Mesendoderm (in vitro differentiated cells): ENCODE results near the gene COL6A5.
A peak's percentile ranks its signal among the peaks of the same experiment; 100 is the strongest.

Source experiments
- DNase-seq: peaks from one replicate; pipeline ENCODE4 v3.0.0; 2013
- H2AK5ac ChIP-seq: 2 replicates; pipeline ENCODE4 v1.6.1; 2013; ENCODE audit warnings: low read length, inconsistent platforms
- H2BK120ac ChIP-seq: 2 replicates; pipeline ENCODE4 v1.6.1; 2013; ENCODE audit warnings: low read depth, mild to moderate bottlenecking, low read length, moderate library complexity, mixed read lengths
- H2BK15ac ChIP-seq: replicated peaks from 2 replicates; pipeline ENCODE4 v1.6.1; 2013; ENCODE audit warnings: low read depth, mild to moderate bottlenecking, moderate library complexity
- H2BK5ac ChIP-seq: 2 replicates; pipeline ENCODE4 v1.6.1; 2013; ENCODE audit warnings: low read length, inconsistent platforms
- H3K18ac ChIP-seq: 2 replicates; pipeline ENCODE4 v1.6.1; 2013; ENCODE audit warnings: mild to moderate bottlenecking, low read length, mixed read lengths
- H3K23ac ChIP-seq: one replicate; pipeline ENCODE4 v1.6.1; 2013; ENCODE audit warnings: low read length
- H3K27ac ChIP-seq: 2 replicates; pipeline ENCODE4 v1.5.1; 2013; ENCODE audit warnings: low read depth, mild to moderate bottlenecking, inconsistent platforms, low read length, moderate library complexity
- H3K27me3 ChIP-seq: 2 replicates; pipeline ENCODE4 v1.6.1; 2013; ENCODE audit warnings: low read length, control low read depth, mild to moderate bottlenecking, inconsistent platforms; ENCODE audit not compliant: insufficient read depth, poor library complexity
- H3K36me3 ChIP-seq: 2 replicates; pipeline ENCODE4 v1.6.1; 2013; ENCODE audit warnings: low read length, inconsistent platforms; ENCODE audit not compliant: control insufficient read depth, insufficient read depth
- H3K4ac ChIP-seq: one replicate; pipeline ENCODE4 v1.6.1; 2013; ENCODE audit warnings: low read depth, mild to moderate bottlenecking, low read length, moderate library complexity
- H3K4me1 ChIP-seq: 2 replicates; pipeline ENCODE4 v1.6.1; 2013; ENCODE audit warnings: low read depth, low read length, inconsistent platforms; ENCODE audit not compliant: control insufficient read depth
- H3K4me2 ChIP-seq: 2 replicates; pipeline ENCODE4 v1.6.1; 2013; ENCODE audit warnings: low read length
- H3K4me3 ChIP-seq: 2 replicates; pipeline ENCODE4 v1.5.1; 2013; ENCODE audit warnings: mild to moderate bottlenecking, low read length
- H3K56ac ChIP-seq: one replicate; pipeline ENCODE4 v1.6.1; 2013; ENCODE audit warnings: low read length
- H3K79me1 ChIP-seq: 2 replicates; pipeline ENCODE4 v1.6.1; 2013; ENCODE audit warnings: low read length, inconsistent platforms
- H3K79me2 ChIP-seq: 2 replicates; pipeline ENCODE4 v1.6.1; 2013; ENCODE audit warnings: mild to moderate bottlenecking, low read length; ENCODE audit not compliant: control insufficient read depth, insufficient read depth
- H3K9ac ChIP-seq: 2 replicates; pipeline ENCODE4 v1.6.1; 2013; ENCODE audit warnings: low read length, inconsistent platforms
- H4K5ac ChIP-seq: one replicate; pipeline ENCODE4 v1.6.1; 2013; ENCODE audit warnings: low read length
- H4K8ac ChIP-seq: one replicate; pipeline ENCODE4 v1.6.1; 2013; ENCODE audit warnings: low read depth, mild to moderate bottlenecking, control low read depth, low read length, moderate library complexity
- WGBS: extraction: QIAGEN DNeasy Blood & Tissue Kit; methylation state at CpG from one replicate; pipeline ENCODE4 v1.1.7; 2013; ENCODE audit warnings: low lambda C conversion rate, missing lambda C conversion rate; ENCODE audit not compliant: insufficient coverage; ENCODE audit errors: extremely low coverage; 5-methylcytosine and 5-hydroxymethylcytosine counted together

COL6A5 gene

DNA sequence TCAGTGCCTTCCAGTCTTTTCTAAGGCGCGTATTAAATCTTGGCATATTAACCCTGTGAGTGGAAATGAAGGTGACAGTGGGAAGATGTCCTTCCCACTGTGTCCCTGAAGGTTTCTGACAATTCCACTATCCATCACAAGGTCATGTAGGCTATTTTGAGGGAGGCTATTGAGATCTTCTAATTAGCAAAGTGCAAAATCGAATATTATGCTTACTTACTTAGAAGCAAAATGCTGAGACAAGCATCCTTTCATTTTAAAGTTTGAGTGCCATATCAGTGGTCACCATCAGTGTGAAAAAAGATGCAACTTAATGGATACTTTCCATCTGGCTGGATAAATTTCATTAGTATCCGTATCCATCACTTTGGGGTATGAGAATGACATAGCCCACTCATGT lies 77.6 kb downstream of the COL6A5 start:
- no peaks in the 10 kb centered on the region for H3K27me3 ChIP-seq
- WGBS = no CpG with 5 or more reads among the region's 4 CpGs

DNA sequence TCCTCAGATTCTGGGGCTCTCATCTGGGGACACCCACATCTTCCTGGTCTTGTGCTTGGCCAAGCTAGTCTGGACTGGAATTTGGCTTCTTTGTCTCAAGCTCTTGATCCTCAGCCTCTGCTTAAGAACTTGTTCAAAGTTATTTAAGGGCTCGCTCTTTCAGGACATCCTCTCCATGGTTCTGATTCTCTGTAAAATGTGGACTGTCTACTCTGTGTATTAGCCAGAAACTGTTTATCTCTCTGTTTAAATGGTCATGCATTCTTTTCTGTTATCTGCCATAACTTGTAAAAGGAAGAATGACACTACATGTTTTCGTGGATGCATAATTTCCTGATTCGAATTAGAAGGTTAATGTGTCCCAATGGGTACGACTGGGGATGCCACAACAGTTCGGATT lies 79.4 kb downstream of the COL6A5 start:
- Histone ChIP-seq H2BK15ac (no peak overlapping the region), H2AK5ac (no peak overlapping the region), H2BK120ac (no peak overlapping the region), H3K36me3 (no peaks in the 10 kb centered on the region), H3K4me3 (no peak overlapping the region), H3K27me3 (no peaks in the 10 kb centered on the region), H3K4me2 (no peak overlapping the region), H3K4ac (no peak overlapping the region), H3K9ac (no peak overlapping the region), H4K5ac (no peak overlapping the region), H3K27ac (no peak overlapping the region), H3K23ac (no peak overlapping the region), H3K79me1 (no peaks in the 10 kb centered on the region), H3K79me2 (no peaks in the 10 kb centered on the region), H3K56ac (no peak overlapping the region), H3K4me1 (peaks cover 5% of the 10 kb centered on the region), H2BK5ac (no peak overlapping the region), H3K18ac (no peak overlapping the region), H4K8ac (no peak overlapping the region)
- no CpG with 5 or more reads among the region's 5 CpGs for WGBS
- no peak for DNase-seq

More for the DNA sequence above, 77.6 kb downstream of the COL6A5 start:
- H4K8ac ChIP-seq = no peak overlapping the region
- H4K5ac ChIP-seq = no peak overlapping the region
- no peaks in the 10 kb centered on the region for H3K79me2 ChIP-seq
- H3K18ac ChIP-seq = no peak overlapping the region
- no peak overlapping the region for H3K4me2 ChIP-seq
- no peaks in the 10 kb centered on the region for H3K79me1 ChIP-seq
- no peak overlapping the region for H3K23ac ChIP-seq
- no peaks in the 10 kb centered on the region for H3K4me1 ChIP-seq
- no peak overlapping the region for H2BK120ac ChIP-seq
- DNase-seq = no peak
- H3K4me3 ChIP-seq = no peak overlapping the region
- H2AK5ac ChIP-seq = no peak overlapping the region
- no peak overlapping the region for H2BK5ac ChIP-seq
- no peak overlapping the region for H3K27ac ChIP-seq
- H2BK15ac ChIP-seq = no peak overlapping the region
- no peak overlapping the region for H3K4ac ChIP-seq
- no peak overlapping the region for H3K56ac ChIP-seq
- no peaks in the 10 kb centered on the region for H3K36me3 ChIP-seq
- H3K9ac ChIP-seq = no peak overlapping the region

DNA sequence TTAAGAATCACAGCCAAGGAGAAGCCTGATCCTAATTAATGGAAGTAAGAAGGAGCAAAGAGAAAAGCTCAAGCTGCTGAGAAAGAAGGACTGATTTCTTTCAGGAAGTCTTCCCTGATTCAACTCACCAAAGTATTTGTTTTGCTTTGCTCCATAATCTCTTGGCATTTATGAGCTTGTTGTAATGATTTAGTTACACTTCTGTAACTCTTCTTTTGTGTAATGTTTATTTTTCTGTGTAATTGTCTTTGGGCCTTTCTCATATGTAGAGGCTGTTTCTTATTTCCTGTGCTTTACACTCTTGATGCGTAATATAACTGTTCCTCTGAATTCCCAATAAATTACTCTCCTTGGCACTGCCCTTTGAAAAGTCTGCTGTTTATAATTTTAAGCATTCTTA lies 80.0 kb downstream of the COL6A5 start:
- Histone ChIP-seq H3K4me3 (no peak overlapping the region), H2BK120ac (no peak overlapping the region), H3K56ac (no peak overlapping the region), H3K27me3 (no peaks in the 10 kb centered on the region), H3K23ac (no peak overlapping the region), H3K79me1 (no peaks in the 10 kb centered on the region), H2BK5ac (no peak overlapping the region), H3K18ac (no peak overlapping the region), H4K8ac (no peak overlapping the region), H3K36me3 (no peaks in the 10 kb centered on the region), H3K4me1 (peaks cover 5% of the 10 kb centered on the region), H2BK15ac (no peak overlapping the region), H3K9ac (no peak overlapping the region), H3K27ac (no peak overlapping the region), H3K4ac (no peak overlapping the region), H2AK5ac (no peak overlapping the region), H3K4me2 (no peak overlapping the region), H4K5ac (no peak overlapping the region), H3K79me2 (no peaks in the 10 kb centered on the region)
- WGBS = no CpG with 5 or more reads among the region's 1 CpG
- DNase-seq = no peak

DNA sequence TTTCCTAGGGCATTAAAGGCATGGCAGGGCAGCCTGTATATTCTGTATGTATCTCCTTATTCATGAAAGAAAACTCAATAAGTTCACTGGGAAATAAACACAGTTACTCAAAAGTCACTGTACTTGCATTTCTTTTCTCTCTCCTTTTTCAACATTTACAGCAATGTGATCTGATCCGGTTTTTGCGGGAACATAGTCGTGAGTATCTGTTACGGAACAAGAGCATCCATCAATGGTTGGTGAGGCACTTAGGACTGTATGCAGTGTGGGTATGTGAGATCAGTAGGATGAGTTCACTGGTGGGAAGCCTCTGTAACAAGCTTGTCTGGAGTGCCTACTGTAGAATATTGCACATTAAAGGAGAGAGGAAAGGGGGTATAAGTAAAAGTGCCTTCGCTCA lies 80.7 kb downstream of the COL6A5 start:
- DNase-seq = no peak
- H2BK120ac ChIP-seq = no peak overlapping the region
- WGBS = no CpG with 5 or more reads among the region's 5 CpGs
- H3K56ac ChIP-seq = no peak overlapping the region
- no peak overlapping the region for H3K4me2 ChIP-seq
- no peak overlapping the region for H2BK5ac ChIP-seq
- no peak overlapping the region for H2BK15ac ChIP-seq
- H3K9ac ChIP-seq = no peak overlapping the region
- no peak overlapping the region for H3K4ac ChIP-seq
- H2AK5ac ChIP-seq = no peak overlapping the region
- no peaks in the 10 kb centered on the region for H3K27me3 ChIP-seq
- H3K36me3 ChIP-seq = no peaks in the 10 kb centered on the region
- no peak overlapping the region for H3K4me3 ChIP-seq
- H4K8ac ChIP-seq = no peak overlapping the region
- H4K5ac ChIP-seq = no peak overlapping the region
- no peak overlapping the region for H3K27ac ChIP-seq
- no peaks in the 10 kb centered on the region for H3K79me1 ChIP-seq
- no peak overlapping the region for H3K18ac ChIP-seq
- H3K79me2 ChIP-seq = no peaks in the 10 kb centered on the region
- H3K23ac ChIP-seq = no peak overlapping the region
- peaks cover 5% of the 10 kb centered on the region for H3K4me1 ChIP-seq

DNA sequence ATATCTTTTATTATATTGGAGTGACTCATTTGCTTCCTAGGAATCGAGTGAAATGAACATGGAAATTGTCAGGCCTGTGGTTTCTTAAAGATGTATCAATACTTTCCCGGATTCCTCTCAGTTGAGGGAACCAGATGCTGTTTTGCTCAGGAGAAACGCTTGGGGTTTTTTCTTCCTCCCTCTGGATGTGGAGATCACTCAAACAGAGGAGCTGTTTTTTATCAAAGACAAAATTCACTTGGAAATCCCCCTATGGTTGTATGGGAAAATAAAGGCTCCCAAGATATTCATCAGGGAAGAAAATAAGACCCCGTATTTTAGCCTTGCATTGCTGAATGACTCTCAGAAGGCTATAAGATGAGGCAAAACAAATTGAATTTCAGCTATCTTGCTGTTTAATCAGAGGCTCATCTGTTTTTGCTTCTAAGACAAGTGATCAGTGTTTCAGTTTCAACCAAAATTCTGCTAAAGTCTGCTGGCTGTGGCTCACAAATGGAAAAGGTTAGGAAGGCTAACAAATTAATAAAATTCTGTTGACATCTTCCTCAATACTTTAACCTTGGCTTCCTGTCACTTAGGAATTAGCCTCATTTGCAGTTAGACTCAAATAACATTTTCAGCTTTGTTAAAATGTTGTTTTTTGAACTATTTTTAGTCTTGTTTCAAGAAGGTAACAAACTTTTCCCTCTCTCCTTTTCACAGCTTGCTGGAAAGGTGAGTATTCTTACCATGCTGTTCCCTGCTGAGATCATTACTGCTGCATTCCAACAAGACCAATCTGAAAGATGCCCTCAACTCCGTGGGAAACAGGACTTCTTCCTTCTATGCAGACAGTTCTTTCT lies 83.6 kb downstream of the COL6A5 start:
- Histone ChIP-seq H3K4me3 (no peak overlapping the region), H3K79me2 (no peaks in the 10 kb centered on the region), H3K56ac (no peak overlapping the region), H3K79me1 (no peaks in the 10 kb centered on the region), H3K9ac (no peak overlapping the region), H3K18ac (no peak overlapping the region), H2BK5ac (no peak overlapping the region), H2BK120ac (no peak overlapping the region), H4K5ac (no peak overlapping the region), H3K23ac (no peak overlapping the region), H2AK5ac (no peak overlapping the region), H3K27ac (no peak overlapping the region), H3K4me2 (no peak overlapping the region), H4K8ac (no peak overlapping the region), H3K36me3 (no peaks in the 10 kb centered on the region), H3K4ac (no peak overlapping the region), H2BK15ac (peak overlapping the region; percentile 41), H3K27me3 (no peaks in the 10 kb centered on the region), H3K4me1 (peaks cover 5% of the 10 kb centered on the region)
- no CpG with 5 or more reads among the region's 5 CpGs for WGBS
- peak; percentile 60 for DNase-seq

DNA sequence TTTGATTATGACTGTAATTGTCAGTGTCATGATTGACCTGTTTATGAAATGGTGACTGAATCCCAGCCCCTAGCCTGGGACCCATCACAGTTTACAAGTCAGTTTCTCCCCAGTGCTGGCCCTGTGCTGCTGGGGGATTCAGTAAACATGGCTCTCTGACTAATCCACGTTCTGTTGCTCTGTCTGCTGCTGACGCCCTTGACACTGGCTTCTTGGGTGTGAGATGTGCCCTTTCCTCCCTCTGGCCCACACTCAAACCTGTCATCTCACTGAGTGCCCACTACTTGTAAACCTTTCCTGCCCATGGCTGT lies 84.2 kb downstream of the COL6A5 start:
- H3K36me3 ChIP-seq = no peaks in the 10 kb centered on the region
- no CpG with 5 or more reads among the region's 2 CpGs for WGBS

More for the DNA sequence above, 84.2 kb downstream of the COL6A5 start:
- no peak for DNase-seq
- Histone ChIP-seq H3K79me2 (no peaks in the 10 kb centered on the region), H3K27me3 (no peaks in the 10 kb centered on the region), H3K56ac (no peak overlapping the region), H2BK5ac (no peak overlapping the region), H3K9ac (no peak overlapping the region), H3K4me2 (no peak overlapping the region), H4K8ac (no peak overlapping the region), H3K18ac (no peak overlapping the region), H3K4ac (no peak overlapping the region), H3K27ac (no peak overlapping the region), H3K23ac (no peak overlapping the region), H4K5ac (peak overlapping the region; percentile 24), H3K4me1 (peaks cover 5% of the 10 kb centered on the region), H2AK5ac (peak overlapping the region; percentile 83), H3K79me1 (no peaks in the 10 kb centered on the region), H3K4me3 (no peak overlapping the region), H2BK120ac (no peak overlapping the region), H2BK15ac (no peak overlapping the region)
